Measurements from ENCODE around the gene HS1BP3. TPM values are rescaled to one million over a fixed set of nuclear protein-coding genes. Genes with fewer than 3 reads are reported as not detected.

Gene HS1BP3
- total RNA-seq, 1 donor from 2014 or later = 33.2 TPM

GRCh38 chr2:20584045-20584398, 66.9 kb downstream of the HS1BP3 start:
- Mint-ChIP-seq H3K27me3 (ENCODE audit: low read depth) (no peaks in the 10 kb centered on the region), H3K27ac (ENCODE audit: unreplicated experiment) (peak overlapping the region; percentile 87)
- no peak for DNase-seq (ENCODE audit: low spot score)

GRCh38 chr2:20583425-20583881, 67.4 kb downstream of the HS1BP3 start:
- Mint-ChIP-seq H3K36me3 (ENCODE audit: low read depth) (no peaks in the 10 kb centered on the region), H3K27me3 (ENCODE audit: low read depth) (no peaks in the 10 kb centered on the region), H3K27ac (ENCODE audit: unreplicated experiment) (peak overlapping the region; percentile 36), H3K9me3 (ENCODE audit: low read depth) (no peaks in the 10 kb centered on the region), H3K4me1 (ENCODE audit: low read depth) (peaks cover 70% of the 10 kb centered on the region), H3K4me3 (ENCODE audit: unreplicated experiment) (no peak overlapping the region)
- DNase-seq (ENCODE audit: low spot score) = peak; percentile 40
- no peak for TF ChIP-seq CTCF (IDR thresholded peaks at IDR 0.05)

More at GRCh38 chr2:20584045-20584398, 66.9 kb downstream of the HS1BP3 start:
- peaks cover 64% of the 10 kb centered on the region for H3K4me1 Mint-ChIP-seq (ENCODE audit: low read depth)
- TF ChIP-seq CTCF (IDR thresholded peaks at IDR 0.05) = no peak
- no peaks in the 10 kb centered on the region for H3K9me3 Mint-ChIP-seq (ENCODE audit: low read depth)
- H3K4me3 Mint-ChIP-seq (ENCODE audit: unreplicated experiment) = no peak overlapping the region
- no peaks in the 10 kb centered on the region for H3K36me3 Mint-ChIP-seq (ENCODE audit: low read depth)

- no peaks in the 10 kb centered on the region for H3K27me3 Mint-ChIP-seq (ENCODE audit: low read depth)
- peak overlapping the region; percentile 33 for H3K27ac Mint-ChIP-seq (ENCODE audit: unreplicated experiment)
- no peaks in the 10 kb centered on the region for H3K9me3 Mint-ChIP-seq (ENCODE audit: low read depth)
- DNase-seq (ENCODE audit: low spot score) = peak; percentile 75
- TF ChIP-seq CTCF (IDR thresholded peaks at IDR 0.05) = no peak
- no peaks in the 10 kb centered on the region for H3K36me3 Mint-ChIP-seq (ENCODE audit: low read depth)
- H3K4me1 Mint-ChIP-seq (ENCODE audit: low read depth) = peaks cover 77% of the 10 kb centered on the region
- no peak overlapping the region for H3K4me3 Mint-ChIP-seq (ENCODE audit: unreplicated experiment)
These were observed 68.2 kb downstream of the HS1BP3 start for GRCh38 chr2:20582600-20583221.

GRCh38 chr2:20580690-20581437, 70.0 kb downstream of the HS1BP3 start:
- H3K36me3 Mint-ChIP-seq (ENCODE audit: low read depth) = no peaks in the 10 kb centered on the region
- no peak overlapping the region for H3K4me3 Mint-ChIP-seq (ENCODE audit: unreplicated experiment)
- H3K9me3 Mint-ChIP-seq (ENCODE audit: low read depth) = no peaks in the 10 kb centered on the region
- peak overlapping the region; percentile 94 for H3K27ac Mint-ChIP-seq (ENCODE audit: unreplicated experiment)
- peak; percentile 54 for DNase-seq (ENCODE audit: low spot score)
- TF ChIP-seq CTCF (IDR thresholded peaks at IDR 0.05) = no peak
- H3K4me1 Mint-ChIP-seq (ENCODE audit: low read depth) = peaks cover 79% of the 10 kb centered on the region
- no peaks in the 10 kb centered on the region for H3K27me3 Mint-ChIP-seq (ENCODE audit: low read depth)

GRCh38 chr2:20579866-20580265, 71.0 kb downstream of the HS1BP3 start:
- peak; percentile 57 for DNase-seq (ENCODE audit: low spot score)
- no peaks in the 10 kb centered on the region for H3K27me3 Mint-ChIP-seq (ENCODE audit: low read depth)
- H3K4me1 Mint-ChIP-seq (ENCODE audit: low read depth) = peaks cover 69% of the 10 kb centered on the region
- H3K9me3 Mint-ChIP-seq (ENCODE audit: low read depth) = no peaks in the 10 kb centered on the region
- peak overlapping the region; percentile 94 for H3K27ac Mint-ChIP-seq (ENCODE audit: unreplicated experiment)
- H3K4me3 Mint-ChIP-seq (ENCODE audit: unreplicated experiment) = no peak overlapping the region
- H3K36me3 Mint-ChIP-seq (ENCODE audit: low read depth) = no peaks in the 10 kb centered on the region
- TF ChIP-seq CTCF (IDR thresholded peaks at IDR 0.05) = no peak
